ENCODE data around the gene CMSS1. TPM values are rescaled to one million over a fixed set of nuclear protein-coding genes. Genes with fewer than 3 reads are reported as not detected.

CMSS1 gene
- total RNA-seq, 1 donor from 2014 or later: 34.8 TPM

DNA sequence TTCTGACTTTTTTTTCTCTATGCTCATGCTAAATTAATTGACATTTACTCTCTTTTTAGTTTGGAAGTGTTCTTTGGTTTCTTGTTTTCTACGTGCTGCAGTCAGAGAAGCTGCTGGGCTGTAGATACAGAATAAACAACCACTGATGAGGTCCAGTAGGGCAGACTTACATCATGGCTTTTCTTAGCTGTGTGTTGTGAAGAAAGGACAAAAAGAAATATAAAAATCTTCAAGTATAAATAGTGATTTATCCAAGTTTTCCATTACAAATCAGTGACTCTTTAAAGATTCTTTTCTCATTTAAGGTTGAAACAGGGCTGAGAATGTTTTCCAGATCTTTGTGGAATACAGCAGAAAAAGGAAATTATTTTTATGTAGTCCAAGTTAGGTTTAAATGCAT, 122.2 kb downstream of the CMSS1 start:
- Histone ChIP-seq H3K4me3 (no peak overlapping the region), H3K27me3 (ENCODE audit: low read depth) (no peaks in the 10 kb centered on the region), H3K36me3 (no peaks in the 10 kb centered on the region), H3K9me3 (replicated peaks) (no peaks in the 10 kb centered on the region), H3K27ac (replicated peaks) (peak overlapping the region; percentile 7), H3K4me1 (peaks cover 68% of the 10 kb centered on the region)
- TF ChIP-seq, protein P1, sequence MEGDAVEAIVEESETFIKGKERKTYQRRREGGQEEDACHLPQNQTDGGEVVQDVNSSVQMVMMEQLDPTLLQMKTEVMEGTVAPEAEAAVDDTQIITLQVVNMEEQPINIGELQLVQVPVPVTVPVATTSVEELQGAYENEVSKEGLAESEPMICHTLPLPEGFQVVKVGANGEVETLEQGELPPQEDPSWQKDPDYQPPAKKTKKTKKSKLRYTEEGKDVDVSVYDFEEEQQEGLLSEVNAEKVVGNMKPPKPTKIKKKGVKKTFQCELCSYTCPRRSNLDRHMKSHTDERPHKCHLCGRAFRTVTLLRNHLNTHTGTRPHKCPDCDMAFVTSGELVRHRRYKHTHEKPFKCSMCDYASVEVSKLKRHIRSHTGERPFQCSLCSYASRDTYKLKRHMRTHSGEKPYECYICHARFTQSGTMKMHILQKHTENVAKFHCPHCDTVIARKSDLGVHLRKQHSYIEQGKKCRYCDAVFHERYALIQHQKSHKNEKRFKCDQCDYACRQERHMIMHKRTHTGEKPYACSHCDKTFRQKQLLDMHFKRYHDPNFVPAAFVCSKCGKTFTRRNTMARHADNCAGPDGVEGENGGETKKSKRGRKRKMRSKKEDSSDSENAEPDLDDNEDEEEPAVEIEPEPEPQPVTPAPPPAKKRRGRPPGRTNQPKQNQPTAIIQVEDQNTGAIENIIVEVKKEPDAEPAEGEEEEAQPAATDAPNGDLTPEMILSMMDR (IDR thresholded peaks at IDR 0.05; ENCODE audit: borderline replicate concordance): no peak
- intact Hi-C loops (cut with micrococcal nuclease): loop anchor here (10.0 kb wide), 1 partner anchor 95 kb away; no protein-coding TSS in a partner anchor
- DNase-seq: no peak

DNA sequence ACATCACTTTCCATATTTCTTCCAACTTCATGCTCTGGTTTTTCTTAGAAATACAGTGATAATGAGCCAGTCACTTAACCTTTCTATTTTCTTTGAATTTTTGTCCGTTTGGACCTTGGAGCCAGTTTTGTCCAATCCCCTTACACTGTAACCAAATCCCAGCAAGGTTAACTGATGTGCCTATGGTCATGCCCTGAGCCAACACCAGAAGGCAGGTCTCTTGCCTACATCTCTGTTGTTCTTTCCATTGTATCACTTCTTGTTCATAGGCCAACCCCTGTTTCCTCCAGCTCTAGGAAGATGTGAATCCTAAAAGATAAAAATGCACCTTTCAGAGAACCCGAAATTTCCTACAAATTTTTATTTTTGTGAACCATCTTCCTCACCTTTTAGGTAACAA, 122.7 kb downstream of the CMSS1 start:
- H3K4me3 ChIP-seq: no peak overlapping the region
- TF ChIP-seq, protein P1 (IDR thresholded peaks at IDR 0.05; ENCODE audit: borderline replicate concordance): no peak
- peak overlapping the region; percentile 7 for H3K27ac ChIP-seq (replicated peaks)
- H3K27me3 ChIP-seq (ENCODE audit: low read depth): no peaks in the 10 kb centered on the region
- DNase-seq: no peak
- intact Hi-C loops (cut with micrococcal nuclease): loop anchor here (10.0 kb wide), 1 partner anchor 96 kb away; no protein-coding TSS in a partner anchor
- no peaks in the 10 kb centered on the region for H3K9me3 ChIP-seq (replicated peaks)
- no peaks in the 10 kb centered on the region for H3K36me3 ChIP-seq
- peaks cover 68% of the 10 kb centered on the region for H3K4me1 ChIP-seq

DNA sequence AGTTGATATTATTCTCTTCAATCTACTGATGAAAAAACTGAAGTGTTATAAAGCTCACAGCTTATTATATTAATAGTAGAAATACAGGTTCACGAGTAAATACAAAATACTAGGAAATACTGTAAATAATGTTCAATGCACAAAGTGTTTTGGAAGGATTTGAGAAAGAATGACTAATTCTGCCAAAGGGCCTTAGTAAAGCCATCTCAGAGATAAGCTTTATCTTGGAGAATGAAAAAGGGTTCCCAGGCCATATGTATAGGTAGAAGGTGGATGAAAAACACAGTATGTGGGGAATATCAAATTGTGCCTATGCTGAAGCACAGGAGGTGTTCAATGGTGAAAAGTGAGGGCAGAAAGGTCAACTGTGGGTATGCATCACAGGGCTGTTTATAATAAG, 123.5 kb downstream of the CMSS1 start:
- intact Hi-C loops (cut with micrococcal nuclease): loop anchor here (10.0 kb wide), 1 partner anchor 96 kb away; no protein-coding TSS in a partner anchor
- TF ChIP-seq, protein P1 (IDR thresholded peaks at IDR 0.05; ENCODE audit: borderline replicate concordance): no peak
- Histone ChIP-seq H3K9me3 (replicated peaks) (no peaks in the 10 kb centered on the region), H3K27me3 (ENCODE audit: low read depth) (no peaks in the 10 kb centered on the region), H3K4me1 (peaks cover 68% of the 10 kb centered on the region), H3K27ac (replicated peaks) (no peak overlapping the region), H3K36me3 (no peaks in the 10 kb centered on the region), H3K4me3 (no peak overlapping the region)
- DNase-seq: no peak

DNA sequence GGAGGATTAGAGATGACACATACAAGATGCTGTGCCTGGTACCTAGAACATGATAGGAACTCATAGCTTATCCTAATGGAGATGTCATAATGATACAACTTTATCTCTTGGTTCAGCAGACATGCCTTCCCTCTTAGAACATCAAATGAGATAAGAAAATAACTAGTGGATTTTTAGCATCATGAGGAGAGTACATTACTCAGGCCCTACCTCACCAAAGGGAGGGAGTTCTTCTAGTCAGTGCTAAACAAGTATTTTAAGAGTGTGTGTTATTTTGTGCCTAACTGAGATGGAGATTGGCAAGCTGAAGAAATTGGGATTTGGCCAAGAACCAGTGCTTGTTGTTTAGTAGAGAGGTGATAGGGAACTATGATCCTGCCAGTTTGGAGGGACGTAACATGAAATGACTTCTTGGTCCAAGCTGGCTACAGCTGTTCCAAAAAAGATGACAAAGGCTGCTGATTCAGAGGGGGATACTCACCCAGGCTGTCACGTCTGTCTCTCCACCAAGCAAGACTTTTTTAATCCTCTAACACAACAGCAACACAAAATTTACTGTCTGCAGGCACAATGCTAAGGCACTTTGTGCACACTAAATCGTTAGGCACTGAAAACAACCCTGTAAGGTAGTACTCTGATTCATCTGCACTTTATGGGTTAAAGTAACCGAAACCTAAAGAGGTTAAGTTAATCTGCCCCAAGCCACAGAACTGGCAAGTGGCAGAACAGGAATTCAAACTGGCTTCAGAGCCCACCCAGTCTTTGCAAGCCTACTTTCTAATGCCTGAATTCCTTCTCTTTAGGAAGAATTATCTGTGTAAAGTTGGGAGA, 126.5 kb downstream of the CMSS1 start:
- peaks cover 61% of the 10 kb centered on the region for H3K4me1 ChIP-seq
- no peaks in the 10 kb centered on the region for H3K9me3 ChIP-seq (replicated peaks)
- intact Hi-C loops (cut with micrococcal nuclease): loop anchor here (10.0 kb wide), 1 partner anchor 99 kb away; no protein-coding TSS in a partner anchor
- no peaks in the 10 kb centered on the region for H3K27me3 ChIP-seq (ENCODE audit: low read depth)
- TF ChIP-seq, protein P1 (IDR thresholded peaks at IDR 0.05; ENCODE audit: borderline replicate concordance): no peak
- no peak overlapping the region for H3K4me3 ChIP-seq
- H3K27ac ChIP-seq (replicated peaks): peak overlapping the region; percentile 36
- no peaks in the 10 kb centered on the region for H3K36me3 ChIP-seq
- no peak for DNase-seq

DNA sequence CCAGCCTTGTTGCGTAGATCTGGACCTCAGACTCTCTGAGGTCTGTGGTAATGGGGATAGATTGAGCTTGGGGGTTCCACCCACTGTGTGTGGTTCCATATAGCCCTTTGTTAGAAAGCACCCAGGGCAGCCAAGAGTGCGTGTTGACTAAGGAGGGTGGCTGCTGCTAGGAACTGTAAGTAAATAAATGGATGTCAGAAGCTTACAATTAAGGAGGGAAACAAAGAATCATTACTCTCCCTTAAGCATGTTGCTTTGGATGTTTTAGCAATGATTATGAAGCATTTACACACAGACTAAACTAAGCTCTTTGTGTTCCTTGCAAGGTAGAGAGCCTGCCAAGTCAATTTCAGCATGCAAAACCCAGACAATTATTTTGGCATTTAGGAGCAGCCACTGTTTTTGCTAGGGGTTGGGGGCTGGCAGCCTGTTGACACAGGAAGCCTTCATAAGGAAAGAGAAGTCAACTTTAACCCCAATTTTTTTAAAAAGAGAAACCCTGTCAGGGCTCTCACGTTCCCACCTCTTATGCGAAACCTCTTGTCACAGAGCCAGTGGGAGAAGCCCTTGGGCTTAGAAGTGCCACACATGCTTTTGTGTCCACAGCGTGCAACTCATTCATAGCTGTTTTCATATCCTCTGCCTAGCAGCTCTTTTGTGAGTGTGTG, 127.8 kb downstream of the CMSS1 start:
- intact Hi-C loops (cut with micrococcal nuclease): loop anchor here (10.0 kb wide), 1 partner anchor 101 kb away; no protein-coding TSS in a partner anchor
- TF ChIP-seq, protein P1 (IDR thresholded peaks at IDR 0.05; ENCODE audit: borderline replicate concordance): no peak
- no peaks in the 10 kb centered on the region for H3K27me3 ChIP-seq (ENCODE audit: low read depth)
- peak overlapping the region; percentile 32 for H3K4me3 ChIP-seq
- no peak for DNase-seq
- peak overlapping the region; percentile 63 for H3K27ac ChIP-seq (replicated peaks)
- H3K36me3 ChIP-seq: no peaks in the 10 kb centered on the region
- no peaks in the 10 kb centered on the region for H3K9me3 ChIP-seq (replicated peaks)
- peaks cover 55% of the 10 kb centered on the region for H3K4me1 ChIP-seq

Data from left ventricle myocardium inferior (tissue), 1 donor.